Immature natural killer cell (primary cell): ENCODE data around the gene CTDSP2. TPM values are rescaled to one million over a fixed set of nuclear protein-coding genes. Genes with fewer than 3 reads are reported as not detected.

Experiments
- DNase-seq, 3 donors: peaks; one replicate each; pipeline ENCODE4 v3.0.0; 2022; ENCODE audit warnings: mixed read lengths in 1 of 3
- H3K27ac Mint-ChIP-seq, 6 donors: one replicate each; pipeline ENCODE4 v1.8.0; 2020; ENCODE audit warnings: mixed read lengths in 6 of 6, mild to moderate bottlenecking in 5 of 6, inconsistent platforms in 4 of 6, moderate library complexity in 3 of 6
- H3K27me3 Mint-ChIP-seq, 3 donors: one replicate each; pipeline ENCODE4 v1.8.0; 2020 to 2021; ENCODE audit warnings: low read depth in 3 of 3, mild to moderate bottlenecking in 3 of 3, mixed read lengths in 3 of 3, moderate library complexity in 3 of 3, inconsistent platforms in 1 of 3
- H3K36me3 Mint-ChIP-seq, 3 donors: one replicate each; pipeline ENCODE4 v1.8.0; 2020; ENCODE audit warnings: mixed read lengths in 3 of 3, inconsistent platforms in 2 of 3, mild to moderate bottlenecking in 2 of 3
- H3K4me1 Mint-ChIP-seq, 2 donors: one replicate each; pipeline ENCODE4 v1.8.0; 2020; ENCODE audit warnings: inconsistent platforms in 2 of 2, mild to moderate bottlenecking in 2 of 2, mixed read lengths in 2 of 2, moderate library complexity in 1 of 2
- H3K4me3 Mint-ChIP-seq, 5 donors: one replicate each; pipeline ENCODE4 v1.8.0; 2020; ENCODE audit warnings: mild to moderate bottlenecking in 5 of 5, mixed read lengths in 5 of 5, inconsistent platforms in 3 of 5, moderate library complexity in 3 of 5
- H3K9me3 Mint-ChIP-seq, 6 donors: one replicate each; pipeline ENCODE4 v1.8.0; 2020; ENCODE audit warnings: mild to moderate bottlenecking in 6 of 6, mixed read lengths in 6 of 6, inconsistent platforms in 4 of 6, moderate library complexity in 3 of 6
- polyA plus RNA-seq, 3 donors: library from polyadenylated mRNA; unstranded; fragments of 300-500 nt; fragmentation: Illumina TruSeq; gene quantifications; one replicate each; pipeline ENCODE4 v1.2.3, GENCODE V29; 2021

CTDSP2 gene
- polyA plus RNA-seq, 3 donors from 2014 or later: 30.6 to 51.8 (median 36.5) TPM

DNA sequence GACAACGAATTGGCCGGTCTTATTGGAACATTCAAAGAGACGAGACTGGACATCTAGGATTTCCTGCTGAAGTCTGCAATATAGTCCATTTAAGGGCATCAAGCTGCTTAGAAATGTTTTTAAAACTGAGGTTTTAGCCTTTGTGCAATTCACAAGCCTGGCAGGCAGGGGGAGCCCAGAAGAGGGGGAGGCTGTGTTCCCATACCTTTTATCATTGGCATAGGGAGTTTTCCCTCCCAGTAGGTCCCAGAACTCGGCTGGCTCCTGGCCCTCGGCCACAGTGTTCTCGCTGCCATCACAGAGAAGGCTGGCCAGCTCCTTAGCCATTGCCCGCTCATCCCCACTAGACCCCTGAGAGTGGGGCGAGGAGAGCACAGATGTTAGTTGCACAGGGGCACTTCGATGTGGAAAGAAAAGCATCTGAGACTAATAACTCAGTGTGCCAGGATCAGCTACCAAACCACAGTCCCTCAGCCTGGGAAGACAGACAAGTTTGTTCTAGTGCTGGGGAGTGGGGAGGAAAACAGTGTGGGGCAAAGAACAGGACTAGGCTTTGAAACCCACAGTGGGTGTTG, 43.1 kb downstream of the CTDSP2 start:
- Mint-ChIP-seq H3K4me3 (no peak overlapping the region), H3K9me3 (no peaks in the 10 kb centered on the region), H3K27ac (peak overlapping the region in 1 of 6 donors; percentile 23), H3K4me1 (no peaks in the 10 kb centered on the region), H3K36me3 (peaks cover 6 to 29% (median 13%) of the 10 kb centered on the region in 3 donors), H3K27me3 (no peaks in the 10 kb centered on the region)
- DNase-seq: peak in 1 of 3 donors; percentile 18

DNA sequence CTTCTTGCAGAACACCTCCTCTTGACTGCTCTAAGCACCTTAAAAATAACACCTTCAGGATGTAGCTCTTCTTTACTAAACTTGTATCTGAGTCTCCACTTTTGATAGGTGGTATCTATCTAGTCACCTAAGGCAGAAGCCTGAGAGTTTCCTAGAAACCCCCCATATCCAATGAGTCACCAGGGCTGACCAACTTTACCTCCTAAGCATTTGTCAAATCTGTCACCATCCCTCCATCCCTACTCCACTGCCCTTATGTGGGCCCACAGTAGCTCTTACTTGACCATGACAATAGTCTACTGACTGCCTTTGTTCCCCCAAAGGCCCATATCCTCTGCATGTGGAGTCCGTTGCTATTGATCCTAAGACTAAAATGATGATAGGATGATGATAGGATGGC, 43.9 kb downstream of the CTDSP2 start:
- H3K36me3 Mint-ChIP-seq: peaks cover 6 to 35% (median 19%) of the 10 kb centered on the region in 3 donors
- no peak overlapping the region for H3K4me3 Mint-ChIP-seq
- no peaks in the 10 kb centered on the region for H3K9me3 Mint-ChIP-seq
- H3K27me3 Mint-ChIP-seq: peaks cover 0 to 1% (median 0%) of the 10 kb centered on the region in 3 donors
- no peaks in the 10 kb centered on the region for H3K4me1 Mint-ChIP-seq
- DNase-seq: no peak
- peak overlapping the region in 2 of 6 donors; percentile 23 to 72 for H3K27ac Mint-ChIP-seq

DNA sequence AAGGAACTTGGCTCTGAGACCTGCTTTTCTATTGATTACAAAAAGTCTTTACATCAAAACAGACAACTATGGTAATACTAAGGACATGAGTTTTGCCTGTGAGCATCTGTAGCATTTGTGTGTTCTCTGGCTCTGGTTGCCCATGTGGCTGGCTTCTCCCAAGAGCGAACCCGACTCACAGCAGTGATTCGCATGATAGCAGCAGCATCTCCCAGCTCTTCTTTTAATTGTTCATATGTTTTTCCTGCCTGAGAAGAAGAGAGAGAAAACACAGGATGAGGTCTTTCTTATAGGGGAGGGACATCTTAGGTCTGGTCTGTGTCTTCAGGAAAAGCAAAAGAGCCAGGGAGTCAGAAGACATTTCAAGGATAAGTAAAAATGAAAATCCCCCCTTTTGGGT, 45.6 kb downstream of the CTDSP2 start:
- H3K27me3 Mint-ChIP-seq: peaks cover 0 to 1% (median 0%) of the 10 kb centered on the region in 3 donors
- no peak for DNase-seq
- no peaks in the 10 kb centered on the region for H3K9me3 Mint-ChIP-seq
- no peak overlapping the region for H3K4me3 Mint-ChIP-seq
- peak overlapping the region in 2 of 6 donors; percentile 3 to 12 for H3K27ac Mint-ChIP-seq
- peaks cover 16 to 43% (median 27%) of the 10 kb centered on the region in 3 donors for H3K36me3 Mint-ChIP-seq
- H3K4me1 Mint-ChIP-seq: no peaks in the 10 kb centered on the region

GRCh38 chr12:57797933-57798332, 48.6 kb downstream of the CTDSP2 start:
- Mint-ChIP-seq H3K36me3 (peaks cover 27 to 55% (median 31%) of the 10 kb centered on the region in 3 donors), H3K27me3 (peaks cover 0 to 4% (median under 1%) of the 10 kb centered on the region in 3 donors), H3K4me3 (no peak overlapping the region), H3K4me1 (no peaks in the 10 kb centered on the region), H3K27ac (peak overlapping the region in 2 of 6 donors; percentile 16 to 38), H3K9me3 (no peaks in the 10 kb centered on the region)
- DNase-seq: no peak

- Mint-ChIP-seq H3K27ac (no peak overlapping the region), H3K27me3 (peaks cover 0 to 4% (median 2%) of the 10 kb centered on the region in 3 donors), H3K4me3 (no peak overlapping the region), H3K4me1 (no peaks in the 10 kb centered on the region), H3K36me3 (peaks cover 24 to 51% (median 28%) of the 10 kb centered on the region in 3 donors), H3K9me3 (no peaks in the 10 kb centered on the region)
- DNase-seq: no peak
These were observed 49.5 kb downstream of the CTDSP2 start for GRCh38 chr12:57796996-57797395.

DNA sequence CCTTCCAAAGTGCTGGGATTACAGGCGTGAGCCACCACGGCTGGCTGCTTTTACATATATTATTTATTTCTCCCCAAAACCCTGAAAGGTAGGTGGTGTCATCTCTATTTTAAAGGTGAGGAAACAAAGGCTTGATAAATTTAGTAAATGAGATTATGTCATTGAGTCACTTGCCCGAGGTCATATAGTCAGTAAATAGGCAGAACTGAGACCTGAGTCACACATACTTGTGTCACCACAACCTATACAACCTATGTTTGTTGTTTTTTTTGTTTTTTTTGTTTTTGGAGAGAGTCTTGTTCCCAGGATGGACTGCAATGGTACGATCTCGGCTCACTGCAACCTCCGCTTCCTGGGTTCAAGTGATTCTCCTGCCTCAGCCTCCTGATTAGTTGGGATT, 51.2 kb downstream of the CTDSP2 start:
- no peak overlapping the region for H3K27ac Mint-ChIP-seq
- H3K4me1 Mint-ChIP-seq: no peaks in the 10 kb centered on the region
- peaks cover 24 to 50% (median 31%) of the 10 kb centered on the region in 3 donors for H3K36me3 Mint-ChIP-seq
- H3K27me3 Mint-ChIP-seq: peaks cover 0 to 4% (median 2%) of the 10 kb centered on the region in 3 donors
- no peaks in the 10 kb centered on the region for H3K9me3 Mint-ChIP-seq
- H3K4me3 Mint-ChIP-seq: no peak overlapping the region
- no peak for DNase-seq

DNA sequence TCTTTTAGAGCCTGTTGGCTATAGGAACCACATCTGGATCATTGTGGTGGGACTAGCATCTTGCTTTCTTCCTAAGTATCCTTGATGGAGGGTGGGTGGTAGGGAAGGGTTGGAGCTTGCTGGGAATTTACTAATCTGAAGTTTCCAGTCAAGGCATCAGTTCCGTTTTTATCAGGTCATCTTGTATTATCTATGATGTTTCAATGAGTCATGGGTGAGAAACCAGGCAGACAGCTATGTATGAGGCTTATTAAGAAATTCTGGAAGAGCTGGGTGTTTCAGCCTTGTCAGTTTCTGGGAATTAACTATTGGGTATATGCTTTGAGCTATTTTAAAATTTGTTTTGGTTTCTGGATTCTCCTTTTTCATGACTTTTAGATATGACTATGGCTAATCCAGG, 52.6 kb downstream of the CTDSP2 start:
- H3K4me1 Mint-ChIP-seq: no peaks in the 10 kb centered on the region
- H3K36me3 Mint-ChIP-seq: peaks cover 24 to 44% (median 25%) of the 10 kb centered on the region in 3 donors
- no peak for DNase-seq

GRCh38 chr12:57783861-57784260, 62.7 kb downstream of the CTDSP2 start:
- Mint-ChIP-seq H3K4me1 (peaks cover 27 to 33% of the 10 kb centered on the region in 2 donors), H3K36me3 (peaks cover 0 to 16% (median 4%) of the 10 kb centered on the region in 3 donors), H3K27ac (peak overlapping the region; percentile 43 to 84 (median 62)), H3K27me3 (peaks cover 9 to 16% (median 10%) of the 10 kb centered on the region in 3 donors), H3K9me3 (no peaks in the 10 kb centered on the region), H3K4me3 (peak overlapping the region; percentile 76 to 81 (median 80))
- DNase-seq: no peak

More for the DNA sequence above, 52.6 kb downstream of the CTDSP2 start:
- Mint-ChIP-seq H3K9me3 (no peaks in the 10 kb centered on the region), H3K4me3 (no peak overlapping the region), H3K27ac (no peak overlapping the region), H3K27me3 (peaks cover 0 to 4% (median 2%) of the 10 kb centered on the region in 3 donors)

DNA sequence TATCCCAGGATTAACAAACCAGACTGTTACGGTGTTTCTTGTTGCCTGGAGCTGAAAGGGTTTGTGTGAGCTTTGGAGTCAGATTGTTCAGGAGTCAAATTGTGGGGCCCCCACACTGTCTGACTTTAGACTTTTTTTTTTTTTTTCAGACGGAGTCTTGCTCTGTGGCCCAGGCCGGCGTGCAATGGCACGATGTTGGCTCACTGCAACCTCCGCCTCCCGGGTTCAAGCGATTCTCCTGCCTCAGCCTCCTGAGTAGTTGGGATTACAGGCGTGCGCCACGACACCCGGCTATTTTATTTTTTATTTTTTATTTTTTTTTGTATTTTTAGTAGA, 63.1 kb downstream of the CTDSP2 start:
- peak overlapping the region; percentile 97 to 99 (median 98) for H3K27ac Mint-ChIP-seq
- H3K4me3 Mint-ChIP-seq: peak overlapping the region; percentile 98 to 100 (median 99)
- H3K4me1 Mint-ChIP-seq: peaks cover 27 to 33% of the 10 kb centered on the region in 2 donors
- H3K27me3 Mint-ChIP-seq: peaks cover 9 to 18% (median 10%) of the 10 kb centered on the region in 3 donors
- no peaks in the 10 kb centered on the region for H3K9me3 Mint-ChIP-seq
- DNase-seq: no peak
- peaks cover 2 to 15% (median 4%) of the 10 kb centered on the region in 3 donors for H3K36me3 Mint-ChIP-seq

DNA sequence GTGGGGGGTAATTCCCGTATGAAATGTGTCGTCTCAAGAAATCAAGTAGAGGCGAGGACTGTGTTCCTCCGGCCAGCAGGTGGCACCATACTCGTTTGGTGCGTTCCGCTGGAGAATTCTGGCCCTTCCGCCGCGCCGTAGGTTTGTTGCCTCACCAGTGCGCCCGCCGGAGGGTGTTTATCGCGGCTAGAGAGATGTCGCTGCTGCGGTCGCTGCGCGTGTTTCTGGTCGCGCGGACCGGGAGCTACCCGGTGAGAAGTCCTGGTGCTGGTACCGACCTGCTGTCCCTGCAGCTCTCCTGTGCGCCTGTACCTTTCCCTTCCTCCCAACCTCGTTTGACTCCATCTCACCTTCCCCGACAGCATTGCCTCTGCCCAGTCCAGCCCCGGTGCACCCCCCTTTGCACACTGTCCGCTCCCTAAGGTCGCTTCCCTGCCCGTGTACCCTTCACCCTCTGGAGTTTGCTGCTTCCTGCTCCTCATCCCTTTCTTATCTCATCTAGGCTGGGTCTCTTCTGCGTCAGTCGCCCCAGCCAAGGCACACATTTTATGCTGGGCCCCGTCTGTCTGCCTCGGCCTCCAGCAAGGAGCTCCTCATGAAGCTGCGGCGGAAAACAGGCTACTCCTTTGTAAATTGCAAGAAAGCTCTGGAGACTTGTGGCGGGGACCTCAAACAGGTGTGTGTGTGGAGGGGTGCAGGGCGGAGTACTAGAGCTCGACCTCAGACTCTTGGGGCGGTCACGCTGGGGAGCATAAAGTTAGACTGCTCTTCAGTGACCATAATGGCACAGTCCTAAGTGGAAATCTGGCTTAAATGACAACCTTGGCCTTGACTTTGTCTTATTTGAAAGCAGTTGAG, 63.7 kb downstream of the CTDSP2 start, which contains the start of gene TSFM:
Gene TSFM, plus strand, starts transcription at position 180 of the 858 bp plus-strand sequence. Its CDS starts 15 bp downstream, at position 195.
- H3K36me3 Mint-ChIP-seq: peaks cover 4 to 13% (median 6%) of the 10 kb centered on the region in 3 donors
- no peaks in the 10 kb centered on the region for H3K9me3 Mint-ChIP-seq
- H3K27me3 Mint-ChIP-seq: peaks cover 9 to 19% (median 10%) of the 10 kb centered on the region in 3 donors
- peak within 1 kb of the TSS; percentile 98 to 100 (median 99) for H3K4me3 Mint-ChIP-seq
- H3K4me1 Mint-ChIP-seq: peaks cover 27 to 33% of the 10 kb centered on the region in 2 donors
- DNase-seq: peak; percentile 94 to 95 (median 94)
- H3K27ac Mint-ChIP-seq: peak within 1 kb of the TSS; percentile 97 to 99 (median 98)

GRCh38 chr12:57782243-57782607, 64.3 kb downstream of the CTDSP2 start:
- H3K27me3 Mint-ChIP-seq: peaks cover 9 to 20% (median 10%) of the 10 kb centered on the region in 3 donors

DNA sequence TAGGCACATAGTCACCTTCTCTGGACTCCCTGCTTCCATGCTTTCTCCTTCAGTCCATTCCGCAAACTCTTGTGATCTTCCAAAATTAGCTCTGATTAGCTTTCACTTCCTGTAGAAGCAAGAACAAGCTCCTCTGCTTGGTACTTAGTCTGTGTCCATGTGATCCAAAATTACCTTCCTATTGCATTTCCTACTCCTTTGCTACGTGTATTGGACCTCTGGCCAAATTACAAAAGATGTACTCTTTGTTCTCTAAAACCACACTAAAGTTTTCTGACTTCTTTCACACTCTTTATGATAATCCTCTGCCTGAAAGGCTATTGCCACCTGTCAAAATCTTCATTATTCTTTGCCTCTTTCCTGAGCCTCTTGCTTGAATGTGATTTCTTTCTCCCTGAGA, 64.7 kb downstream of the CTDSP2 start:
- Mint-ChIP-seq H3K4me1 (peaks cover 27 to 33% of the 10 kb centered on the region in 2 donors), H3K27me3 (peaks cover 9 to 21% (median 10%) of the 10 kb centered on the region in 3 donors)

More at GRCh38 chr12:57782243-57782607, 64.3 kb downstream of the CTDSP2 start:
- peaks cover 4 to 11% (median 7%) of the 10 kb centered on the region in 3 donors for H3K36me3 Mint-ChIP-seq
- peak overlapping the region; percentile 98 to 100 (median 99) for H3K4me3 Mint-ChIP-seq
- no peaks in the 10 kb centered on the region for H3K9me3 Mint-ChIP-seq
- peaks cover 27 to 33% of the 10 kb centered on the region in 2 donors for H3K4me1 Mint-ChIP-seq
- DNase-seq: no peak
- peak overlapping the region; percentile 97 to 99 (median 98) for H3K27ac Mint-ChIP-seq

DNA sequence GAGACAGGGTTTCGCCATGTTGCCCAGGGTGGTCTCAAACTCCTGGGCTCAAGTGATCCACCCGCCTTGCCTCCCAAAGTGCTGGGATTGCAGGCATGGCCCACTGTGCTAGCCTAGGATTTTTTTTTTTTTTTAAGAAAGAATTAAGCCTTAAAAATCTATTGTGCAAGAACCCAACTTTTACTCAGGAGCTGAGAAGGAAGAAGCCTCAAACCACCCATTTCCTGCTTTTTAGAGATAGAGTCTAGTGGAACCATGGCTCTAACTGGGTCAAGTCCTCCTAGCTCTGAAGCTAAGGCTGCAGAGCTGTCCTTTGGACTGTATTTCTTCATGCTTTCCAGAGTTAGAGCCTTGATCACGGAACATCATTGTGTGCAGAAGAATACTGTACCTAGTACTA, 65.3 kb downstream of the CTDSP2 start:
- Mint-ChIP-seq H3K36me3 (peaks cover under 1 to 12% (median 3%) of the 10 kb centered on the region in 3 donors), H3K27me3 (peaks cover 9 to 21% (median 10%) of the 10 kb centered on the region in 3 donors), H3K27ac (peak overlapping the region in 5 of 6 donors; percentile 17 to 99 (median 98)), H3K4me1 (peaks cover 27 to 33% of the 10 kb centered on the region in 2 donors), H3K9me3 (no peaks in the 10 kb centered on the region), H3K4me3 (peak overlapping the region in 2 of 5 donors; percentile 41 to 44)
- DNase-seq: no peak

More for the DNA sequence above, 64.7 kb downstream of the CTDSP2 start:
- Mint-ChIP-seq H3K9me3 (no peaks in the 10 kb centered on the region), H3K27ac (peak overlapping the region; percentile 26 to 99 (median 98)), H3K4me3 (peak overlapping the region in 3 of 5 donors; percentile 37 to 44 (median 41)), H3K36me3 (peaks cover 4 to 11% (median 7%) of the 10 kb centered on the region in 3 donors)
- no peak for DNase-seq
